Chondrocyte (in vitro differentiated cells): ENCODE data around the gene APOL1. TPM values are rescaled to one million over a fixed set of nuclear protein-coding genes. Genes with fewer than 3 reads are reported as not detected.
"Not testable (repeated sequence)": the region's sequence is repeated elsewhere in the genome, so short reads cannot be mapped to it uniquely, and the experiment has no call there.

ENCODE experiments used
- DNase-seq: peaks from one replicate; pipeline ENCODE4 v3.0.0; 2021; ENCODE audit warnings: mixed read lengths, low spot score
- H3K27ac Mint-ChIP-seq: one replicate; pipeline ENCODE4 v1.8.0; 2021; ENCODE audit warnings: mild to moderate bottlenecking, moderate library complexity, mixed read lengths; ENCODE audit not compliant: unreplicated experiment
- H3K27me3 Mint-ChIP-seq: 2 replicates; pipeline ENCODE4 v1.8.0; 2021; ENCODE audit warnings: low read depth, mixed read lengths
- H3K36me3 Mint-ChIP-seq: 2 replicates; pipeline ENCODE4 v1.8.0; 2021; ENCODE audit warnings: low read depth, mixed read lengths
- H3K4me1 Mint-ChIP-seq: 2 replicates; pipeline ENCODE4 v1.8.0; 2021; ENCODE audit warnings: low read depth, mild to moderate bottlenecking, mixed read lengths
- H3K4me3 Mint-ChIP-seq: one replicate; pipeline ENCODE4 v1.8.0; 2021; ENCODE audit warnings: mild to moderate bottlenecking, moderate library complexity, mixed read lengths; ENCODE audit not compliant: unreplicated experiment
- H3K9me3 Mint-ChIP-seq: 2 replicates; pipeline ENCODE4 v1.8.0; 2021; ENCODE audit warnings: low read depth, mixed read lengths
- CTCF ChIP-seq: fragments of 200-600 bp; sonication (generic); IDR thresholded peaks from 2 replicates; pipeline ENCODE4 v1.5.0; 2021; ENCODE audit warnings: antibody characterized with exemption, mild to moderate bottlenecking, moderate library complexity
- total RNA-seq: library from RNA; stranded (reverse); gene quantifications from 3 replicates; pipeline ENCODE4 v1.2.1, GENCODE V29; 2021

The APOL1 gene
- total RNA-seq, 1 donor from 2014 or later = 16.9 TPM

DNA sequence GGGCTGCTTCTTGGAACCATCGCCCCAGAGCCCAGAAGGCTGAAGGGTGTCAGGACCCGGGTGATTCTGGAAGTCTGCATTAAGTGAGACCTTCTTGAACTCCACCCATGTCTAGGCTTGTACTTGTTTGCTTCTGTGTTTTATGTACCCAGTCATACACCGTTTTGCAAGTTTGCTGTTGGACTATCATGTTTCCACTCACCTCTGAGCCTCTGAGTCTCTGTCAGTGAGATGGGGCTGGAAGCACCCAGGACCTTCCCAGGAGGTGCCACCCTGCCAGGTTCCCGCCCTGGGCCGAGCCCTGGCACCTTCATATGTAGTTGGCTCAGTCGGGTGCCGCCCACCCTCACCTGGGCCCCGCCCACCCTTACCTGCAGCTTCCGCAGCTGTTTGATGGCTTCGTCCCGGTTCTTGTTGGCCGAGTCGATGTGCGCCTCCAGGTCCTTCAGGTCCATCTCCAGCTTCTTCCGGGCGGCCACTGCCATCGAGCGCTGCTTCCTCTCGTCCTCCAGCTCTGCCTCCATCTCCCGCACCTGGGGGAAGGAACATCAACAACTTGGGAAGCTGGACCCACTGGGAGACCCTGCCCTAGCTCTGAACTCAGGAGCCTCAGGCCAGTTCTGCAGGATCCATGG is 35.1 kb downstream of the APOL1 start:
- peak; percentile 84 for DNase-seq
- Mint-ChIP-seq H3K36me3 (peaks cover 58% of the 10 kb centered on the region), H3K27me3 (no peaks in the 10 kb centered on the region), H3K27ac (peak overlapping the region; percentile 78), H3K4me3 (no peak overlapping the region), H3K9me3 (no peaks in the 10 kb centered on the region), H3K4me1 (peaks cover 10% of the 10 kb centered on the region)
- no peak for TF ChIP-seq CTCF

- H3K4me1 Mint-ChIP-seq = peaks cover 10% of the 10 kb centered on the region
- no peak for TF ChIP-seq CTCF
- H3K36me3 Mint-ChIP-seq = peaks cover 51% of the 10 kb centered on the region
- no peak overlapping the region for H3K4me3 Mint-ChIP-seq
- H3K27ac Mint-ChIP-seq = peak overlapping the region; percentile 27
- no peaks in the 10 kb centered on the region for H3K9me3 Mint-ChIP-seq
- DNase-seq = peak; percentile 94
- no peaks in the 10 kb centered on the region for H3K27me3 Mint-ChIP-seq
Measured at GRCh38 chr22:36288571-36289405, 35.9 kb downstream of the APOL1 start.

GRCh38 chr22:36289406-36289870 is 36.5 kb downstream of the APOL1 start:
- H3K36me3 Mint-ChIP-seq = peaks cover 53% of the 10 kb centered on the region
- H3K27me3 Mint-ChIP-seq = no peaks in the 10 kb centered on the region
- TF ChIP-seq CTCF = no peak
- H3K9me3 Mint-ChIP-seq = no peaks in the 10 kb centered on the region
- peaks cover 10% of the 10 kb centered on the region for H3K4me1 Mint-ChIP-seq
- no peak overlapping the region for H3K4me3 Mint-ChIP-seq
- no peak for DNase-seq
- H3K27ac Mint-ChIP-seq = peak overlapping the region; percentile 76

- Mint-ChIP-seq H3K4me1 (peaks cover 10% of the 10 kb centered on the region), H3K27ac (peak overlapping the region; percentile 76), H3K36me3 (peaks cover 55% of the 10 kb centered on the region)
- DNase-seq = peak; percentile 41
- H3K9me3 Mint-ChIP-seq, H3K27me3 Mint-ChIP-seq, H3K4me3 Mint-ChIP-seq: not testable (repeated sequence)
Measured at GRCh38 chr22:36289948-36290371, 37.0 kb downstream of the APOL1 start.

DNA sequence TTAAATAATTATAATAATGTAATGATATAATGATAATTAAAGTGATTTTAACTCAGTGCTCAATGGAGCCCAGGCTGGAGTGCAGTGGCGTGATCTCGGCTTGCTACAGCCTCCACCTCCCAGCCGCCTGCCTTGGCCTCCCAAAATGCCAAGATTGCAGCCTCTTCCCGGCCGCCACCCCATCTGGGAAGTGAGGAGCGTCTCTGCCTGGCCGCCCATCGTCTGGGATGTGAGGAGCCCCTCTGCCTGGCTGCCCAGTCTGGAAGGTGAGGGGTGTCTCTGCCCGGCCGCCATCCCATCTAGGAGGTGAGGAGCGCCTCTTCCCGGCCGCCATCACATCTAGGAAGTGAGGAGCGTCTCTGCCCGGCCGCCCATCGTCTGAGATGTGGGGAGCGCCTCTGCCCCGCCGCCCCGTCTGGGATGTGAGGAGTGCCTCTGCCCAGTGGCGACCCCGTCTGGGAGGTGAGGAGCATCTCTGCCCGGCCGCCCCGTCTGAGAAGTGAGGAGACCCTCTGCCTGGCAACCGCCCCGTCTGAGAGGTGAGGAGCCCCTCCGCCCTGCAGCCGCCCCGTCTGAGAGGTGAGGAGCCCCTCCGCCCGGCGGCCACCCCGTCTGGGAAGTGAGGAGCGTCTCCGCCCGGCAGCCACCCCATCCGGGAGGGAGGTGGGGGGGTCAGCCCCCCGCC is 37.6 kb downstream of the APOL1 start:
- peaks cover 56% of the 10 kb centered on the region for H3K36me3 Mint-ChIP-seq
- H3K27ac Mint-ChIP-seq, H3K27me3 Mint-ChIP-seq: not testable (repeated sequence)

More for the DNA sequence above, 37.6 kb downstream of the APOL1 start:
- DNase-seq = peak; percentile 59
- not testable (repeated sequence) for H3K4me3 Mint-ChIP-seq, H3K9me3 Mint-ChIP-seq
- peaks cover 10% of the 10 kb centered on the region for H3K4me1 Mint-ChIP-seq
